B cell (primary cell): ENCODE data around the gene UBXN7. TPM values are rescaled to one million over a fixed set of nuclear protein-coding genes. Genes with fewer than 3 reads are reported as not detected.
"Not testable (repeated sequence)": the region's sequence is repeated elsewhere in the genome, so short reads cannot be mapped to it uniquely, and the experiment has no call there.

Source experiments
- ATAC-seq: fragments of 200-7000 bp; cut with Tn5 transposase; one replicate; pipeline ENCODE4 v1.10.0; 2021; ENCODE audit warnings: low read depth, mild to moderate bottlenecking, moderate number of reproducible peaks, moderate library complexity
- CTCF ChIA-PET: fragments of 350-600 bp; sonication (Branson Sonifier 250); formaldehyde crosslinking; loops from one replicate; lab custom pipeline; 2021; ENCODE audit warnings: antibody characterized with exemption, inconsistent platforms; lab: Charles Lee
- POLR2A ChIA-PET: fragments of 350-600 bp; sonication (Branson Sonifier 250); formaldehyde crosslinking; loops from one replicate; lab custom pipeline; 2021; ENCODE audit warnings: antibody characterized with exemption; lab: Charles Lee
- DNase-seq: peaks from one replicate; pipeline ENCODE4 v3.0.0; 2013
- H2AFZ ChIP-seq: 2 replicates; pipeline ENCODE4 v1.6.1; 2012; ENCODE audit warnings: mild to moderate bottlenecking, low read depth, low read length; ENCODE audit not compliant: insufficient read depth, poor library complexity, severe bottlenecking
- H3K27ac ChIP-seq, 2 donors: 1 replicate in 1 of 2; 2 replicates in 1 of 2; pipeline ENCODE4 v1.5.1; 2012 to 2013; ENCODE audit warnings: low read length in 2 of 2, mild to moderate bottlenecking in 2 of 2, moderate library complexity in 1 of 2
- H3K27me3 ChIP-seq, 4 experiments: fragments of 200-600 bp in 1 of 4; sonication (generic) in 1 of 4; replicated peaks in 1 of 4; 1 replicate in 2 of 4; 2 replicates in 2 of 4; pipeline versions ENCODE4 v1.6.1 to v1.7.0; 2013 to 2016; ENCODE audit warnings: low read length in 3 of 4, mild to moderate bottlenecking in 2 of 4, mixed read lengths in 1 of 4, moderate library complexity in 1 of 4; ENCODE audit not compliant: insufficient read depth in 4 of 4, control insufficient read depth in 3 of 4; ENCODE audit errors: control extremely low read depth in 1 of 4
- H3K36me3 ChIP-seq, 2 experiments: replicated peaks in 1 of 2; 1 replicate in 1 of 2; 2 replicates in 1 of 2; pipeline versions ENCODE4 v1.6.1 to v1.7.1; 2013; ENCODE audit warnings: low read length in 1 of 2; ENCODE audit not compliant: insufficient read depth in 2 of 2, control insufficient read depth in 1 of 2; ENCODE audit errors: control extremely low read depth in 1 of 2, extremely low read depth in 1 of 2
- H3K4me1 ChIP-seq, 2 donors: fragments of 200-600 bp in 1 of 2; sonication (generic) in 1 of 2; 1 replicate in 1 of 2; 2 replicates in 1 of 2; pipeline versions ENCODE4 v1.5.1 to v1.6.1; 2013 to 2017; ENCODE audit warnings: low read length in 2 of 2; ENCODE audit not compliant: control insufficient read depth in 2 of 2, insufficient read depth in 2 of 2
- H3K4me2 ChIP-seq: replicated peaks from 2 replicates; pipeline ENCODE3; 2012; ENCODE audit warnings: mild to moderate bottlenecking, low read depth, low read length; ENCODE audit not compliant: poor library complexity, severe bottlenecking
- H3K4me3 ChIP-seq, 5 experiments: fragments of 200-600 bp in 1 of 5; sonication (generic) in 1 of 5; 1 replicate in 3 of 5; 2 replicates in 2 of 5; pipeline versions ENCODE4 v1.5.1 to v1.7.0; 2011 to 2016; ENCODE audit warnings: low read length in 4 of 5, mild to moderate bottlenecking in 4 of 5, low read depth in 2 of 5, control low read depth in 1 of 5, moderate library complexity in 1 of 5; ENCODE audit not compliant: insufficient read depth in 1 of 5; ENCODE audit errors: control extremely low read depth in 1 of 5, extremely low read depth in 1 of 5
- H3K79me2 ChIP-seq: fragments of 200-600 bp; sonication (generic); one replicate; pipeline ENCODE4 v1.6.0; 2016; ENCODE audit warnings: low read length; ENCODE audit not compliant: control insufficient read depth, insufficient read depth
- H3K9ac ChIP-seq: fragments of 200-600 bp; sonication (generic); 2 replicates; pipeline ENCODE4 v1.6.1; 2017; ENCODE audit warnings: mild to moderate bottlenecking, low read length, moderate library complexity
- H3K9me3 ChIP-seq, 3 donors: one replicate each; pipeline versions ENCODE4 v1.6.1 to v1.7.1; 2013; ENCODE audit warnings: low read length in 2 of 3; ENCODE audit not compliant: control insufficient read depth in 2 of 3, insufficient read depth in 1 of 3; ENCODE audit errors: control extremely low read depth in 1 of 3
- H4K20me1 ChIP-seq: 2 replicates; pipeline ENCODE4 v1.6.0; 2012; ENCODE audit warnings: mild to moderate bottlenecking, low read length; ENCODE audit not compliant: insufficient read depth, control insufficient read depth, poor library complexity, severe bottlenecking
- H3K27ac Mint-ChIP-seq: one replicate; pipeline ENCODE4 v1.8.0; 2021; ENCODE audit warnings: mixed read lengths
- H3K27me3 Mint-ChIP-seq: one replicate; pipeline ENCODE4 v1.8.0; 2021; ENCODE audit warnings: mixed read lengths
- H3K4me1 Mint-ChIP-seq: one replicate; pipeline ENCODE4 v1.8.0; 2021; ENCODE audit warnings: mixed read lengths
- H3K4me3 Mint-ChIP-seq: one replicate; pipeline ENCODE4 v1.8.0; 2021; ENCODE audit warnings: mixed read lengths
- H3K9me3 Mint-ChIP-seq: one replicate; pipeline ENCODE4 v1.8.0; 2022; ENCODE audit warnings: mixed read lengths; ENCODE audit not compliant: insufficient read depth
- CTCF ChIP-seq: fragments of 200-600 bp; IDR thresholded peaks from one replicate; pipeline ENCODE4 v1.8.0; 2022; ENCODE audit warnings: antibody characterized with exemption, mild to moderate bottlenecking
- EZH2 ChIP-seq: IDR thresholded peaks from 2 replicates; pipeline ENCODE4 v1.6.1; 2012; ENCODE audit warnings: borderline replicate concordance, low read depth, mild to moderate bottlenecking, moderate library complexity, low read length; ENCODE audit not compliant: insufficient read depth, poor library complexity, severe bottlenecking
- WGBS: methylation state at CpG from one replicate; pipeline ENCODE4 v1.1.5; 2013; ENCODE audit warnings: missing lambda C conversion rate; ENCODE audit not compliant: insufficient coverage; 5-methylcytosine and 5-hydroxymethylcytosine counted together
- intact Hi-C: fragments of 100-400 bp; cut with micrococcal nuclease; formaldehyde crosslinking; loops from one replicate; pipeline ENCODE4 v1.10.0; 2022
- polyA plus RNA-seq: library from polyadenylated mRNA; depleted of rRNA; stranded (reverse); fragments of >200 nt; gene quantifications from 2 replicates; pipeline ENCODE4 v1.2.3, GENCODE V29; 2012
- total RNA-seq, 2 donors: library from RNA; stranded (reverse); fragments of 120-200 nt in 1 of 2; gene quantifications; 1 replicate in 1 of 2; 2 replicates in 1 of 2; pipeline versions ENCODE4 v1.2.3 to v1.2.4, GENCODE V29; 2013 to 2022

The UBXN7 gene
- total and polyA plus RNA-seq, 2 donors (not counting 1 experiment from before 2014, with no cell fraction given), result 7.4 to 107 TPM

GRCh38 chr3:196315821-196316220 lies 116.4 kb downstream of the UBXN7 start:
- CTCF ChIA-PET, result interaction anchor here (0.7 kb wide), 1 partner anchor 729 kb away, joined by 3 read pairs; no protein-coding TSS in a partner anchor

GRCh38 chr3:196314597-196314996 lies 117.6 kb downstream of the UBXN7 start:
- Histone ChIP-seq H3K4me2 (no peak overlapping the region), H4K20me1 (no peaks in the 10 kb centered on the region), H3K27ac (no peak overlapping the region), H3K9me3 (no peaks in the 10 kb centered on the region), H3K27me3 (no peaks in the 10 kb centered on the region), H3K79me2 (peaks cover 3% of the 10 kb centered on the region), H3K36me3 (no peaks in the 10 kb centered on the region), H3K4me3 (no peak overlapping the region), H2AFZ (no peak overlapping the region), H3K9ac (no peak overlapping the region), H3K4me1 (peaks cover 0 to 8% of the 10 kb centered on the region in 2 donors)
- Mint-ChIP-seq H3K4me3 (no peak overlapping the region), H3K27ac (peak overlapping the region; percentile 0), H3K4me1 (peaks cover 10% of the 10 kb centered on the region), H3K9me3 (no peaks in the 10 kb centered on the region), H3K27me3 (no peaks in the 10 kb centered on the region)
- intact Hi-C loops, result no loop called here
- WGBS, result 100% methylated on average over 1 of the region's 3 CpGs
- ATAC-seq (no peak), DNase-seq (no peak)
- TF ChIP-seq EZH2 (no peak), CTCF (no peak)
- POLR2A ChIA-PET, result no interaction called here
- CTCF ChIA-PET, result no interaction called here

More at GRCh38 chr3:196315821-196316220, 116.4 kb downstream of the UBXN7 start:
- no peak overlapping the region for H2AFZ ChIP-seq
- no peaks in the 10 kb centered on the region for H3K27me3 ChIP-seq
- Mint-ChIP-seq H3K9me3 (no peaks in the 10 kb centered on the region), H3K27me3 (no peaks in the 10 kb centered on the region), H3K4me1 (peaks cover 10% of the 10 kb centered on the region), H3K27ac (no peak overlapping the region), H3K4me3 (no peak overlapping the region)
- DNase-seq (no peak), ATAC-seq (no peak)
- POLR2A ChIA-PET, result interaction anchor here (0.5 kb wide), 1 partner anchor 19 kb away, joined by 3 read pairs; no protein-coding TSS in a partner anchor
- intact Hi-C loops, result loop anchor here (5.0 kb wide), 1 partner anchor 64 kb away; no protein-coding TSS in a partner anchor
- TF ChIP-seq EZH2 (no peak), CTCF (no peak)
- H3K36me3 ChIP-seq, result no peaks in the 10 kb centered on the region
- H3K4me2 ChIP-seq, result no peak overlapping the region
- peaks cover 3% of the 10 kb centered on the region for H3K79me2 ChIP-seq
- no peak overlapping the region for H3K4me3 ChIP-seq
- H3K9ac ChIP-seq, result no peak overlapping the region
- H4K20me1 ChIP-seq, result no peaks in the 10 kb centered on the region
- no CpG with 5 or more reads among the region's 1 CpG for WGBS
- no peaks in the 10 kb centered on the region for H3K9me3 ChIP-seq
- peaks cover 0 to 8% of the 10 kb centered on the region in 2 donors for H3K4me1 ChIP-seq
- no peak overlapping the region for H3K27ac ChIP-seq

GRCh38 chr3:196314086-196314485 lies 118.1 kb downstream of the UBXN7 start:
- 100% methylated on average over 5 of the region's 7 CpGs for WGBS

More at GRCh38 chr3:196314086-196314485, 118.1 kb downstream of the UBXN7 start:
- H3K27me3 Mint-ChIP-seq, H3K9ac ChIP-seq, H3K4me1 Mint-ChIP-seq, H3K27ac Mint-ChIP-seq, H3K9me3 ChIP-seq, H3K4me2 ChIP-seq, H3K27me3 ChIP-seq, DNase-seq, POLR2A ChIA-PET, H3K4me1 ChIP-seq, CTCF ChIA-PET, H3K79me2 ChIP-seq, intact Hi-C loops, H3K4me3 Mint-ChIP-seq, H3K36me3 ChIP-seq, H3K27ac ChIP-seq, ATAC-seq, H4K20me1 ChIP-seq, H3K9me3 Mint-ChIP-seq, H2AFZ ChIP-seq, H3K4me3 ChIP-seq: not testable (repeated sequence)
